ENCODE data around the gene CDC25B.

The CDC25B gene

GRCh38 chr20:3763671-3764601, 32.2 kb upstream of the CDC25B start:
- no peak for DNase-seq (ENCODE audit: low read depth, low spot score)

- no peak for DNase-seq (ENCODE audit: low read depth, low spot score)
These were observed 31.5 kb upstream of the CDC25B start for GRCh38 chr20:3764659-3765058.

GRCh38 chr20:3765171-3765882, 30.8 kb upstream of the CDC25B start:
- no peak for DNase-seq (ENCODE audit: low read depth, low spot score)

- DNase-seq (ENCODE audit: low read depth, low spot score), result no peak
These were observed 29.5 kb upstream of the CDC25B start for GRCh38 chr20:3766422-3767109.

GRCh38 chr20:3767110-3767426, 29.0 kb upstream of the CDC25B start:
- no peak for DNase-seq (ENCODE audit: low read depth, low spot score)

GRCh38 chr20:3767427-3768341, 28.4 kb upstream of the CDC25B start, which contains the start of gene ADISSP:
Gene ADISSP, minus strand, starts transcription at chr20:3767753. Its CDS starts 7,653 bp downstream, at chr20:3760100.
- DNase-seq (ENCODE audit: low read depth, low spot score), result peak; percentile 93

GRCh38 chr20:3768342-3769130, 27.6 kb upstream of the CDC25B start:
- peak; percentile 66 for DNase-seq (ENCODE audit: low read depth, low spot score)

- no peak for DNase-seq (ENCODE audit: low read depth, low spot score)
These were observed 24.5 kb upstream of the CDC25B start for GRCh38 chr20:3771552-3772058.

GRCh38 chr20:3775457-3776108, 20.5 kb upstream of the CDC25B start:
- no peak for DNase-seq (ENCODE audit: low read depth, low spot score)

GRCh38 chr20:3777381-3777715, 18.8 kb upstream of the CDC25B start:
- DNase-seq (ENCODE audit: low read depth, low spot score), result no peak

GRCh38 chr20:3777716-3778629, 18.1 kb upstream of the CDC25B start:
- DNase-seq (ENCODE audit: low read depth, low spot score), result no peak

GRCh38 chr20:3778976-3779375, 17.1 kb upstream of the CDC25B start:
- no peak for DNase-seq (ENCODE audit: low read depth, low spot score)

- no peak for DNase-seq (ENCODE audit: low read depth, low spot score)
These were observed 14.8 kb upstream of the CDC25B start, which contains the start of gene SPEF1 for GRCh38 chr20:3781153-3781910. Gene SPEF1, minus strand, starts transcription at chr20:3781448. Its CDS starts 161 bp downstream, at chr20:3781287.

- DNase-seq (ENCODE audit: low read depth, low spot score), result no peak
These were observed 13.5 kb upstream of the CDC25B start for GRCh38 chr20:3782597-3782996.

GRCh38 chr20:3783068-3783489, 13.0 kb upstream of the CDC25B start:
- DNase-seq (ENCODE audit: low read depth, low spot score), result no peak

GRCh38 chr20:3783511-3784195, 12.5 kb upstream of the CDC25B start:
- DNase-seq (ENCODE audit: low read depth, low spot score), result no peak

GRCh38 chr20:3784216-3784853, 11.8 kb upstream of the CDC25B start:
- DNase-seq (ENCODE audit: low read depth, low spot score), result no peak

Measured in activated CD4-positive, CD25-positive, alpha-beta regulatory T cell treated with anti-CD3 and anti-CD28 coated beads, Interleukin-2, amount 50 U/mL, for 16 hours (primary cell).